Measurements from ENCODE around the gene TAL1.

- TF ChIP-seq CTCF (IDR thresholded peaks at IDR 0.05): no peak
- TF ChIP-seq POLR2A (IDR thresholded peaks at IDR 0.05): no peak
Measured at GRCh38 chr1:47241114-47242113, 9.4 kb upstream of the TAL1 start.
